ENCODE results near the gene MAPRE3.

- TF ChIP-seq CTCF (IDR thresholded peaks at IDR 0.05) (no peak), POLR2A (IDR thresholded peaks at IDR 0.05) (no peak), EP300 (IDR thresholded peaks at IDR 0.05) (no peak)
Measured at GRCh38 chr2:27069961-27070618, 99.7 kb downstream of the MAPRE3 start.
